ENCODE measurements around the gene EFL1. TPM values are rescaled to one million over a fixed set of nuclear protein-coding genes. Genes with fewer than 3 reads are reported as not detected.
A peak's percentile ranks its signal among the peaks of the same experiment; 100 is the strongest.

Gene EFL1
- total and polyA plus RNA-seq, 2 donors from 2014 or later = 9.2 to 16.6 TPM

- intact Hi-C loops (cut with DNase I) = loop anchor here (10.0 kb wide), 1 partner anchor 64 kb away; no protein-coding TSS in a partner anchor
- Histone ChIP-seq H3K4me3 (ENCODE audit: low read length in 3 of 3) (no peak overlapping the region), H3K36me3 (ENCODE audit: control insufficient read depth in 2 of 3, insufficient read depth in 3 of 3, low read length in 3 of 3) (peaks cover 0 to 5% (median 0%) of the 10 kb centered on the region in 3 donors), H3K4me1 (ENCODE audit: control insufficient read depth in 2 of 3, insufficient read depth in 2 of 3, low read depth in 1 of 3, low read length in 3 of 3) (peaks cover 0 to 5% (median 0%) of the 10 kb centered on the region in 3 donors), H3K9me3 (ENCODE audit: control insufficient read depth in 2 of 3, insufficient read depth in 1 of 3, low read length in 3 of 3) (no peaks in the 10 kb centered on the region), H3K27me3 (ENCODE audit: control insufficient read depth, insufficient read depth, low read length) (no peaks in the 10 kb centered on the region), H3K27ac (ENCODE audit: low read depth in 2 of 2, low read length in 2 of 2) (no peak overlapping the region), H3K9ac (ENCODE audit: low read length in 3 of 3) (no peak overlapping the region)
- DNase-seq (peak in 1 of 5 donors; percentile 31), FAIRE-seq (no peak)
- no peak for TF ChIP-seq CTCF (IDR thresholded peaks at IDR 0.05; ENCODE audit: borderline replicate concordance, extremely low read depth, insufficient read depth)
Observed at GRCh38 chr15:82129149-82129692, 133.3 kb downstream of the EFL1 start.

DNA sequence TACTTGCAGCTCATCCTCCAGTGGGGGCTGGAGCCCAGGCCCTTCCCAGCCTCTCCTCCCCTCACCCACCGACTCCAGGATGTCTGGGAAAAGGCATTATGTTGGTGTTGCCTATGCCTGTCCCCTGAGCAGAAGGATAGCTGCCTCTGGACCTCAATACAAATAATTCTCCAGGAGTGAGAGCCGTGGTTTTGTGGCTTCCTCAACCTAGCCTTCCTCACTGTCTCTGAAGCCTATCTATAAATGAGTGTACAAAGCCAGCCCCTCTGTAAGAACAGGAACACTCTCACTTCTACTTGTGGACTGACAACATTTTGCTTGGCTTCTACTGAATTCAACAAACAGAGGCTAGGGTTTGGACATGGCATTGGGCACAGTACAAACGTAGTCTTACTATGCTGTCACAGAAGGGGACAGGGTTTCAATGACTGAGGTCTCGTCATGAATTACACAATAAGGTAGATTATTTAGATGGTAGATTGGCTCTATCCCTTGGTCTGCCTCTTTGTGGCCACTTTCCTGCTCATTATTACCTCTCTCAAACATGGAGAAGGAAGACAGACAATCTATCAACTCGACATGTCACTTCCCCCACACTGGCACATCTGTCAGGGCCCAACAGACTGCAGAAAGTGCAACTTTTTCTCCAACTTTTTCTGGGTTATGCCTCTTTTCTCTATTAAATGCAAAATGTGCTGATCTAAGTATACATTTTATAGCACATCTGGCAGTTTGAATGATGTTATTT lies 134.0 kb downstream of the EFL1 start:
- Histone ChIP-seq H3K4me3 (ENCODE audit: low read length in 3 of 3) (no peak overlapping the region), H3K9ac (ENCODE audit: low read length in 3 of 3) (no peak overlapping the region), H3K9me3 (ENCODE audit: control insufficient read depth in 2 of 3, insufficient read depth in 1 of 3, low read length in 3 of 3) (no peaks in the 10 kb centered on the region), H3K27me3 (ENCODE audit: control insufficient read depth, insufficient read depth, low read length) (no peaks in the 10 kb centered on the region), H3K4me1 (ENCODE audit: control insufficient read depth in 2 of 3, insufficient read depth in 2 of 3, low read depth in 1 of 3, low read length in 3 of 3) (peaks cover 0 to 5% (median 0%) of the 10 kb centered on the region in 3 donors), H3K27ac (ENCODE audit: low read depth in 2 of 2, low read length in 2 of 2) (no peak overlapping the region), H3K36me3 (ENCODE audit: control insufficient read depth in 2 of 3, insufficient read depth in 3 of 3, low read length in 3 of 3) (no peaks in the 10 kb centered on the region)
- no peak for TF ChIP-seq CTCF (IDR thresholded peaks at IDR 0.05; ENCODE audit: borderline replicate concordance, extremely low read depth, insufficient read depth)
- intact Hi-C loops (cut with DNase I) = loop anchor here (10.0 kb wide), 1 partner anchor 64 kb away; no protein-coding TSS in a partner anchor
- FAIRE-seq (no peak), DNase-seq (peak in 3 of 5 donors; percentile 31 to 70 (median 63))

- Histone ChIP-seq H3K4me1 (ENCODE audit: control insufficient read depth in 2 of 3, insufficient read depth in 2 of 3, low read depth in 1 of 3, low read length in 3 of 3) (peaks cover 0 to 5% (median 0%) of the 10 kb centered on the region in 3 donors), H3K27me3 (ENCODE audit: control insufficient read depth, insufficient read depth, low read length) (no peaks in the 10 kb centered on the region), H3K36me3 (ENCODE audit: control insufficient read depth in 2 of 3, insufficient read depth in 3 of 3, low read length in 3 of 3) (no peaks in the 10 kb centered on the region), H3K4me3 (ENCODE audit: low read length in 3 of 3) (no peak overlapping the region), H3K9ac (ENCODE audit: low read length in 3 of 3) (no peak overlapping the region), H3K27ac (ENCODE audit: low read depth in 2 of 2, low read length in 2 of 2) (no peak overlapping the region), H3K9me3 (ENCODE audit: control insufficient read depth in 2 of 3, insufficient read depth in 1 of 3, low read length in 3 of 3) (no peaks in the 10 kb centered on the region)
- FAIRE-seq (no peak), DNase-seq (no peak)
- no peak for TF ChIP-seq CTCF (IDR thresholded peaks at IDR 0.05; ENCODE audit: borderline replicate concordance, extremely low read depth, insufficient read depth)
- intact Hi-C loops (cut with DNase I) = loop anchor here (10.0 kb wide), 1 partner anchor 63 kb away; no protein-coding TSS in a partner anchor
Observed at GRCh38 chr15:82127581-82127980, 135.0 kb downstream of the EFL1 start.

All from kidney (tissue), 14 donors.